Brain microvascular endothelial cell (primary cell): ENCODE measurements around the gene SIL1.

Experiments used
- DNase-seq: peaks from one replicate; pipeline ENCODE4 v3.0.0-alpha.2; 2020
- H3K27ac ChIP-seq: fragments of 250-450 bp; sonication (Bioruptor Pico); 2 replicates; pipeline ENCODE4 v1.5.1; 2020; ENCODE audit warnings: mild to moderate bottlenecking, moderate library complexity
- H3K27me3 ChIP-seq: fragments of 250-450 bp; sonication (Bioruptor Pico); replicated peaks from 2 replicates; pipeline ENCODE4 v1.5.1; 2020; ENCODE audit warnings: mild to moderate bottlenecking
- H3K36me3 ChIP-seq: fragments of 250-450 bp; sonication (Bioruptor Pico); replicated peaks from 2 replicates; pipeline ENCODE4 v1.5.1; 2020; ENCODE audit warnings: mild to moderate bottlenecking
- H3K4me3 ChIP-seq: 2 replicates; pipeline ENCODE4 v1.5.1; 2011; ENCODE audit warnings: low read depth, mild to moderate bottlenecking, control low read depth, low read length, moderate library complexity
- CTCF ChIP-seq: IDR thresholded peaks from 2 replicates; pipeline ENCODE4 v1.5.1; 2011; ENCODE audit warnings: low read depth, mild to moderate bottlenecking, moderate library complexity, low read length, control low read depth, inconsistent platforms; ENCODE audit errors: missing control alignments
- in situ Hi-C: cut with HindIII; loops from 2 replicates; pipeline ENCODE4 v1.10.0; 2017; ENCODE audit warnings: low sequenced_read_pairs, low pct_ligation_motif_present

SIL1 gene

GRCh38 chr5:138966236-138966985 lies 231.8 kb downstream of the SIL1 start:
- H3K27me3 ChIP-seq = no peaks in the 10 kb centered on the region
- H3K27ac ChIP-seq = no peak overlapping the region
- in situ Hi-C loops = no loop called here
- H3K4me3 ChIP-seq = no peak overlapping the region
- TF ChIP-seq CTCF = no peak
- H3K36me3 ChIP-seq = no peaks in the 10 kb centered on the region
- no peak for DNase-seq

GRCh38 chr5:138965626-138966025 lies 232.5 kb downstream of the SIL1 start:
- no peaks in the 10 kb centered on the region for H3K27me3 ChIP-seq
- TF ChIP-seq CTCF = no peak
- H3K36me3 ChIP-seq = no peaks in the 10 kb centered on the region
- no peak overlapping the region for H3K4me3 ChIP-seq
- DNase-seq = no peak
- in situ Hi-C loops = no loop called here
- no peak overlapping the region for H3K27ac ChIP-seq

GRCh38 chr5:138964647-138965201 lies 233.4 kb downstream of the SIL1 start:
- Histone ChIP-seq H3K4me3 (no peak overlapping the region), H3K27me3 (no peaks in the 10 kb centered on the region), H3K27ac (no peak overlapping the region), H3K36me3 (no peaks in the 10 kb centered on the region)
- TF ChIP-seq CTCF = no peak
- in situ Hi-C loops = no loop called here
- DNase-seq = no peak

GRCh38 chr5:138963763-138964371 lies 234.3 kb downstream of the SIL1 start:
- in situ Hi-C loops = no loop called here
- Histone ChIP-seq H3K36me3 (no peaks in the 10 kb centered on the region), H3K27ac (no peak overlapping the region), H3K27me3 (no peaks in the 10 kb centered on the region), H3K4me3 (no peak overlapping the region)
- DNase-seq = no peak
- no peak for TF ChIP-seq CTCF

- no peaks in the 10 kb centered on the region for H3K27me3 ChIP-seq
- no peaks in the 10 kb centered on the region for H3K36me3 ChIP-seq
- TF ChIP-seq CTCF = no peak
- no peak for DNase-seq
- no peak overlapping the region for H3K4me3 ChIP-seq
- in situ Hi-C loops = no loop called here
- H3K27ac ChIP-seq = no peak overlapping the region
These were observed 235.4 kb downstream of the SIL1 start for GRCh38 chr5:138962614-138963370.
